Duodenal mucosa (tissue), 2 donors: Measurements from ENCODE around the gene SPOP.
"Not testable (repeated sequence)": the region's sequence is repeated elsewhere in the genome, so short reads cannot be mapped to it uniquely, and the experiment has no call there.

Experiments
- H3K27ac ChIP-seq: one replicate; pipeline ENCODE4 v1.7.0; 2013; ENCODE audit warnings: low read depth, low read length
- H3K27me3 ChIP-seq, 2 donors: one replicate each; pipeline ENCODE4 v1.7.0; 2013; ENCODE audit warnings: low read length in 2 of 2, control low read depth in 1 of 2; ENCODE audit not compliant: insufficient read depth in 2 of 2, control insufficient read depth in 1 of 2
- H3K36me3 ChIP-seq, 2 donors: one replicate each; pipeline ENCODE4 v1.7.0; 2013; ENCODE audit warnings: low read length in 2 of 2, control low read depth in 1 of 2; ENCODE audit not compliant: insufficient read depth in 2 of 2, control insufficient read depth in 1 of 2
- H3K4me1 ChIP-seq, 2 donors: one replicate each; pipeline ENCODE4 v1.7.0; 2013; ENCODE audit warnings: low read length in 2 of 2, control low read depth in 1 of 2; ENCODE audit not compliant: insufficient read depth in 2 of 2, control insufficient read depth in 1 of 2
- H3K4me3 ChIP-seq, 2 donors: one replicate each; pipeline ENCODE4 v1.7.0; 2013; ENCODE audit warnings: low read length in 2 of 2, low read depth in 1 of 2
- H3K9ac ChIP-seq, 2 donors: one replicate each; pipeline ENCODE4 v1.7.0; 2013; ENCODE audit warnings: low read length in 2 of 2, low read depth in 1 of 2
- H3K9me3 ChIP-seq, 2 donors: one replicate each; pipeline ENCODE4 v1.7.0; 2013; ENCODE audit warnings: low read length in 2 of 2, control low read depth in 1 of 2; ENCODE audit not compliant: control insufficient read depth in 1 of 2

Gene SPOP

DNA sequence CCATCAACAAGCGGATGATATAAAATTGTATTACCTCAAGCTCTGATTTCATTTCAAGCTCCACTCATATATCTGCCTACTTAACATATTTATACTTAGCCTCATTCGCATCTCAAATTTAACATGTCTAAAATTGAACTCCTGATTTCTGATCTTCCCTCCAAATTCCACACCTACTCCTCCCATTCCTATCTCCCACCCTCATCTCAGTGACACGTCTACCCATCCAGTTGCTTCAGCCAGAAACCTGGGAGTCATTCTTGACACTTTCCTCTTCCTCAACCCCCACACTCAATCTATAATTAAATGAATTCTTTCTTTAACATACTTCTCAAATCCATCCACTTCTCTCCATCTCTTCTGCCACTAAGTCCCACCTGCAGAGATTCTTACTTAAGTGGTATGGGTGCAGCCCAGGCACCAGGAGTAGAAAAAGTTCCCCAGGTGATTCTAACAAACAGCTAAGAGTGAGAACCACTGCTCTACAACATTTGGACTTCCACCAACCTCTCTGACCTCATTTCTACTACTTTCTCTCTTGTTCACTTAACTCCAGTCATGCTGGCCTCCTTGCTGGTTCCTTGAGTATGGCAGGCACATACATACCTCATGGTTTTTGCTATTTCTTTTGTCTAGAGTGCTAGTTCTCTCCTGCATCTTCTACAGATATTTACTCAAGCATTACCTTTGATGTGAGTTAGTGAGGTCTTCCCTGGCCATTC lies 18.1 kb downstream of the SPOP start:
- no peak overlapping the region for H3K9ac ChIP-seq
- H3K27me3 ChIP-seq, result no peaks in the 10 kb centered on the region
- no peaks in the 10 kb centered on the region for H3K9me3 ChIP-seq
- peaks cover 0 to 4% of the 10 kb centered on the region in 2 donors for H3K36me3 ChIP-seq
- no peak overlapping the region for H3K27ac ChIP-seq
- peaks cover 4 to 6% of the 10 kb centered on the region in 2 donors for H3K4me1 ChIP-seq
- no peak overlapping the region for H3K4me3 ChIP-seq

GRCh38 chr17:49656247-49656646 lies 21.6 kb downstream of the SPOP start:
- Histone ChIP-seq H3K4me1 (no peaks in the 10 kb centered on the region), H3K36me3 (peaks cover 0 to 4% of the 10 kb centered on the region in 2 donors), H3K27me3 (no peaks in the 10 kb centered on the region), H3K27ac (no peak overlapping the region), H3K4me3 (no peak overlapping the region), H3K9me3 (no peaks in the 10 kb centered on the region), H3K9ac (no peak overlapping the region)

- no peak overlapping the region for H3K9ac ChIP-seq
- H3K4me1 ChIP-seq, result peaks cover 0 to 12% of the 10 kb centered on the region in 2 donors
- no peak overlapping the region for H3K27ac ChIP-seq
- no peak overlapping the region for H3K4me3 ChIP-seq
- no peaks in the 10 kb centered on the region for H3K9me3 ChIP-seq
- H3K27me3 ChIP-seq, result no peaks in the 10 kb centered on the region
- no peaks in the 10 kb centered on the region for H3K36me3 ChIP-seq
These were observed 30.7 kb downstream of the SPOP start for GRCh38 chr17:49647256-49647585.

DNA sequence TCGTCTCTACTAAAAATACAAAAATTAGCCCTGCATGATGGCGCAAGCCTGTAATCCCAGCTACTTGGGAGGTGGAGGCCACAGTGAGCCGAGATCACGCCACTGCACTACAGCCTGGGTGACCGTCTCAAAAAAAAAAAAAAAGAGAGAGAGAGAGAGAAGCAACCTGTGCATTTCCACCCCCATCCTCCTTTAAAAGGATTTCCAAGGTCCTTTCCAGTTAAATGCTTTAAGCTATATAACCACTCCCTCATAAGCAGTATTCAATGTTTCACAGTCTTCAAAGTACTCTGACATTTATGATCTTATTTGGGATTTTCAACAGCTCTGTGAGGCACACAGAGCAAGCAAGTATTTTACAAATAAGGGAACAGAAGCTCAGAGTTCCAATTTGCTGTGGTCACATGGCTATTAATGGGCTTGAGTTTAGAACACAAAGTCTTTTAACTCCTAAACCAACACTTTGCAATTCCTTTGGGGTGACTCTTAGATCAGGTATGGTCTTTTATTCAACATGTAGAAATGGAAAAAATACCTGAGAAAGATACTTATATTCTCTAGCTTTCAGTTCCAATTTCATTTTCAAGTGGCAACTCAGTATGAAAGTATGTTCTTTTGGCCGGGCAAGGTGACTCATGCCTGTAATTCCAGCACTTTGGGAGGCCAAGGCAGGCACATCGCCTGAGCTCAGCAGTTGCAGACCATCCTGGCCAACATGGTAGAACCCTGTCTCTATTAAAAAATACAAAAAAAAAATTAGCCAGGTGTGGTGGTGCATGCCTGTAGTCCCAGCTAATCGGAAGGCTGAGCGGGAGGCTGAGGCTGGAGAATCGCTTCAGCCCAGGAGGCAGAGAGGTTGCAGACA lies 31.3 kb downstream of the SPOP start:
- H3K36me3 ChIP-seq, result no peaks in the 10 kb centered on the region
- no peaks in the 10 kb centered on the region for H3K27me3 ChIP-seq
- no peaks in the 10 kb centered on the region for H3K9me3 ChIP-seq
- peak overlapping the region; percentile 32 for H3K27ac ChIP-seq
- H3K4me1 ChIP-seq, result peaks cover 0 to 12% of the 10 kb centered on the region in 2 donors
- H3K9ac ChIP-seq, result no peak overlapping the region
- H3K4me3 ChIP-seq, result no peak overlapping the region

DNA sequence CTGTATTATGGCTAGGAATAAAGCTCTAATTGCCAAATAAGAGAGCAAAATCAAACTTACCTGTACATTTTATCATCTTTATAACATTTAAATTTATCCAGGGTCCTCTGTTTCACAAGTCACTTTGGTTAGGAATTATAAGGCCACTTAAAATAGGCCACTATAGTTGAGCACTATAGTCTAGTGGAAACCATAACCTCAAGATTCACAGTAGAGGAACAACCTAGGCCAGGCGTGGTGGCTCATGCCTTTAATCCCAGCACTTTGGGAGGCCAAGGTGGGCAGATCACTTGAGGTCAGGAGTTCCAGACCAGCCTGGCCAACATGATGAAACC lies 31.9 kb downstream of the SPOP start:
- H3K27me3 ChIP-seq, H3K36me3 ChIP-seq, H3K4me3 ChIP-seq, H3K9me3 ChIP-seq: not testable (repeated sequence)
- Histone ChIP-seq H3K4me1 (peaks cover 0 to 12% of the 10 kb centered on the region in 2 donors), H3K27ac (peak overlapping the region; percentile 32), H3K9ac (peak overlapping the region in 1 of 2 donors; percentile 18)

GRCh38 chr17:49645654-49646053 lies 32.2 kb downstream of the SPOP start:
- no peaks in the 10 kb centered on the region for H3K36me3 ChIP-seq
- no peaks in the 10 kb centered on the region for H3K9me3 ChIP-seq
- H3K27me3 ChIP-seq, result no peaks in the 10 kb centered on the region
- H3K4me1 ChIP-seq, result peaks cover 0 to 12% of the 10 kb centered on the region in 2 donors
- H3K27ac ChIP-seq, result peak overlapping the region; percentile 32
- H3K9ac ChIP-seq, result peak overlapping the region in 1 of 2 donors; percentile 18
- H3K4me3 ChIP-seq, result no peak overlapping the region

DNA sequence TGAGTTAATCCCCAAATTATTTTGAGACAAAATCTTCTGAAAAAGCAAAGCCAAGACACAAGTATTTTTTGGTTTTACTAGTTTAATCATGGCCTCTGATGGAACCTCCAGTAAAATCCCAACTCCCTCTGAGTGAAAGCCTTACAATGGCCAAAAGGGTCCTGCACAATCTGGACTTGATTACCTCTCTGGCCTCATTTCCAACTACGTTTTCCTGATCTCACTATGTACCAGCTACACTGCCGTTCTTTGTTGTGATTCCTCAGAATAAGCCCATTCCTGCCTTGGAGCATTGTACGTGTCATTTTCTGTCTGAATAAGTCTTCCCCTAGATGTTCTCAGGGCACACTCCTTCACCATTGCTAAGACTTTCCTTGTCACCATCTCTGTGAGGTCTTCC lies 37.3 kb downstream of the SPOP start:
- Histone ChIP-seq H3K9me3 (no peaks in the 10 kb centered on the region), H3K36me3 (no peaks in the 10 kb centered on the region), H3K27me3 (no peaks in the 10 kb centered on the region), H3K27ac (no peak overlapping the region), H3K4me1 (no peaks in the 10 kb centered on the region), H3K4me3 (no peak overlapping the region), H3K9ac (no peak overlapping the region)

DNA sequence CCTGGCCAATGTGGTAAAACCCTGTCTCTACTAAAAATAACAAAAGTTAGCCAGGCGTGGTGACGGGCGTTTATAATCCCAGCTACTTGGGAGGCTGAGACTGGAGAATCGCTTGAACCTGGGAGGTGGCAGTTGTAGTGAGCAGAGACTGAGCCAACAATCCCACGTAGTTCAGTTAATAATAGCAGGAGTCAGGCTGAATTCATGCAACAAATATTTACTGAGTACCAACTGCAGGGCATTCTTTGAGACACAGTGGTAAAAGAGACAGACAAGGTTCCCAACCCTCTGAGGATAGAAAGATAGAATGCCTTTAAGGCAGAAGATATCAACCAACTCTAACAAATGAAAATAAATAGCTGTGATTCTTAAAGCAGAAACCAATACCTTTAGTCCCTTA lies 39.1 kb downstream of the SPOP start:
- Histone ChIP-seq H3K9ac (no peak overlapping the region), H3K27ac (no peak overlapping the region), H3K4me1 (no peaks in the 10 kb centered on the region), H3K27me3 (no peaks in the 10 kb centered on the region), H3K36me3 (no peaks in the 10 kb centered on the region), H3K4me3 (no peak overlapping the region), H3K9me3 (no peaks in the 10 kb centered on the region)

DNA sequence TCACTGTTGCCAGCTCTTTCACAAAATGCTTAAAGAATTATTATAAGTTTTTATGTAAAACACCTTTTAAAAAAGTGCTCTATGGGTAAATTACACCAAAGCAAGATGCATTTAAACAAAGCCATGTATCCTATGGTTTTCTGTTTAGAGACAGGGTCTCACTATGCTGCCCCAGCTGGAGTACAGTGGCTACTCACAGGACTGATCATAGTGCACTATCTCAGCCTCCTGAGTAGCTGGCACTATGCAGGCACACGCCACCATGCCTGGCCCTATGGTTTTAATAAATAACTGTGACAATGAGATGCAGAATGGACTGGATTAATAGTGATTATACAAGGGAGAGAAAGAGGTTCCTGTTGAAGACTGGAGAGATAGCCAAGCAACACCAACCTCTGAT lies 40.2 kb downstream of the SPOP start:
- peaks cover 0 to 6% of the 10 kb centered on the region in 2 donors for H3K4me1 ChIP-seq
- no peaks in the 10 kb centered on the region for H3K36me3 ChIP-seq
- no peaks in the 10 kb centered on the region for H3K9me3 ChIP-seq
- no peak overlapping the region for H3K9ac ChIP-seq
- H3K4me3 ChIP-seq, result no peak overlapping the region
- H3K27ac ChIP-seq, result no peak overlapping the region
- H3K27me3 ChIP-seq, result no peaks in the 10 kb centered on the region

GRCh38 chr17:49637050-49637449 lies 40.8 kb downstream of the SPOP start:
- no peak overlapping the region for H3K27ac ChIP-seq
- no peak overlapping the region for H3K4me3 ChIP-seq
- H3K9ac ChIP-seq, result no peak overlapping the region

More at GRCh38 chr17:49637050-49637449, 40.8 kb downstream of the SPOP start:
- Histone ChIP-seq H3K27me3 (no peaks in the 10 kb centered on the region), H3K9me3 (no peaks in the 10 kb centered on the region), H3K4me1 (peaks cover 0 to 6% of the 10 kb centered on the region in 2 donors), H3K36me3 (no peaks in the 10 kb centered on the region)
